Cardiac muscle cell (in vitro differentiated cells and primary cell): ENCODE data around the gene ZNF493. TPM values are rescaled to one million over a fixed set of nuclear protein-coding genes. Genes with fewer than 3 reads are reported as not detected.

ENCODE experiments used
- DNase-seq, 2 donors: peaks; one replicate each; pipeline versions ENCODE4 v3.0.0 to v3.0.0-alpha.2; 2010 to 2017; ENCODE audit warnings: low read depth in 1 of 2, low spot score in 1 of 2
- H3K27ac ChIP-seq: fragments of 200-600 bp; sonication (generic); 2 replicates; pipeline ENCODE4 v1.5.1; 2016
- H3K27me3 ChIP-seq: fragments of 200-600 bp; sonication (generic); 2 replicates; pipeline ENCODE4 v1.6.0; 2016; ENCODE audit warnings: control low read depth
- H3K36me3 ChIP-seq: fragments of 200-600 bp; sonication (generic); 2 replicates; pipeline ENCODE4 v1.5.1; 2016; ENCODE audit warnings: control low read depth
- H3K4me1 ChIP-seq: fragments of 200-600 bp; sonication (generic); 2 replicates; pipeline ENCODE4 v1.8.1; 2017; ENCODE audit warnings: low read depth, mild to moderate bottlenecking, mixed run types
- H3K4me3 ChIP-seq: fragments of 200-600 bp; sonication (generic); 2 replicates; pipeline ENCODE4 v1.5.1; 2016; ENCODE audit warnings: mild to moderate bottlenecking
- H3K9me3 ChIP-seq: fragments of 200-600 bp; sonication (generic); 2 replicates; pipeline ENCODE4 v1.5.1; 2017; ENCODE audit warnings: low read depth, mild to moderate bottlenecking, control low read depth
- polyA plus RNA-seq: library from polyadenylated mRNA; unstranded; fragments of >200 nt; fragmentation: Nextera tagmentation; extraction: Ambion mirVana; gene quantifications from 2 replicates; pipeline ENCODE4 v1.2.1, GENCODE V29; 2016
- total RNA-seq: library from RNA; depleted of rRNA; stranded (reverse); fragments of >200 nt; gene quantifications from 2 replicates; pipeline ENCODE4 v1.2.3, GENCODE V29; 2016
- TF ChIP-seq, protein P1 (sequence below): IDR thresholded peaks from 2 replicates; pipeline ENCODE4 v1.5.1; 2012; ENCODE audit warnings: low read depth, mild to moderate bottlenecking, low read length

ZNF493 gene
- total and polyA plus RNA-seq, 2 experiments from 2014 or later = 27.8 to 42.5 TPM

DNA sequence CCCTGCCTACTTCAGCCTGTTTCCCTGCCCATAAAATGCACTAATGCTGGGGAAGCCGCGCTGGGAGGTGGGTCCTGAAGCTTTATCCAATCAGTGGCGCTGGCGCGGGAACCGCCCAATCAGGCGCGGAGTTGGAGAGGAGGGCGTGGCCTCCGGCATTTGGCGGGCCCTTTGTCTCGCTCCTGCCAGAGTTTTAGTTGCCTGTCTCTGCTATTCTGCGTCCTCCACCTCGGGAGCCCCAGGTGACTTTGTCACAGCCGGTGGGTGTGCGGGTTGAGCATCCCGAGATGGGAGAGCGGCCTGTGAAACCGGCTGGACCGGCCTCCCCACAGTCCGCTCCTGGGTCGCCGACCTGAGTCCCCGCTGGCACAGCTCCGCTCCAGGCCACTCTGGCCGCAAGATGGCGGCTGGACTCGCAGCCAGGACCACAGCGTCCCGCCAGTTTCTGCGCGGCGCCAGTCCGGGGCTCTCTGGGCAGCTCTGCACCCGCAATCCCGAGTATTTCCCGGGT lies 77.8 kb downstream of the ZNF493 start:
- TF ChIP-seq, protein P1, sequence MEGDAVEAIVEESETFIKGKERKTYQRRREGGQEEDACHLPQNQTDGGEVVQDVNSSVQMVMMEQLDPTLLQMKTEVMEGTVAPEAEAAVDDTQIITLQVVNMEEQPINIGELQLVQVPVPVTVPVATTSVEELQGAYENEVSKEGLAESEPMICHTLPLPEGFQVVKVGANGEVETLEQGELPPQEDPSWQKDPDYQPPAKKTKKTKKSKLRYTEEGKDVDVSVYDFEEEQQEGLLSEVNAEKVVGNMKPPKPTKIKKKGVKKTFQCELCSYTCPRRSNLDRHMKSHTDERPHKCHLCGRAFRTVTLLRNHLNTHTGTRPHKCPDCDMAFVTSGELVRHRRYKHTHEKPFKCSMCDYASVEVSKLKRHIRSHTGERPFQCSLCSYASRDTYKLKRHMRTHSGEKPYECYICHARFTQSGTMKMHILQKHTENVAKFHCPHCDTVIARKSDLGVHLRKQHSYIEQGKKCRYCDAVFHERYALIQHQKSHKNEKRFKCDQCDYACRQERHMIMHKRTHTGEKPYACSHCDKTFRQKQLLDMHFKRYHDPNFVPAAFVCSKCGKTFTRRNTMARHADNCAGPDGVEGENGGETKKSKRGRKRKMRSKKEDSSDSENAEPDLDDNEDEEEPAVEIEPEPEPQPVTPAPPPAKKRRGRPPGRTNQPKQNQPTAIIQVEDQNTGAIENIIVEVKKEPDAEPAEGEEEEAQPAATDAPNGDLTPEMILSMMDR = no peak
- Histone ChIP-seq H3K4me1 (no peaks in the 10 kb centered on the region), H3K4me3 (peak overlapping the region; percentile 38), H3K27ac (peak overlapping the region; percentile 7), H3K27me3 (no peaks in the 10 kb centered on the region), H3K36me3 (no peaks in the 10 kb centered on the region), H3K9me3 (no peaks in the 10 kb centered on the region)
- peak; percentile 71 to 92 for DNase-seq

Other genes with a start within 250 kb of the ZNF493 start
- 15.2 and 17.1 TPM in 2 replicates for gene ZNF708, start 67.7 kb upstream of the ZNF493 start, total RNA-seq
- gene ZNF708, start 67.7 kb upstream of the ZNF493 start, polyA plus RNA-seq = 6.5 and 6.7 TPM in 2 replicates
- 41.5 and 46.0 TPM in 2 replicates for gene ZNF738, start 38.1 kb upstream of the ZNF493 start, total RNA-seq
- gene ZNF738, start 38.1 kb upstream of the ZNF493 start, polyA plus RNA-seq = 30.5 and 47.1 TPM in 2 replicates
- 27.2 and 30.3 TPM in 2 replicates for gene ZNF429, start 108.5 kb downstream of the ZNF493 start, total RNA-seq
- gene ZNF429, start 108.5 kb downstream of the ZNF493 start, polyA plus RNA-seq = 53.9 and 54.0 TPM in 2 replicates